Activated CD4-positive, alpha-beta T cell treated with anti-CD3 and anti-CD28 coated beads, Interleukin-2, amount 10 ng/mL, durations not matched to agents 24 days and 14 days (primary cell): Measurements from ENCODE around the gene DIRAS2. TPM values are rescaled to one million over a fixed set of nuclear protein-coding genes. Genes with fewer than 3 reads are reported as not detected.
A peak's percentile ranks its signal among the peaks of the same experiment; 100 is the strongest.
"Not testable (repeated sequence)": the region's sequence is repeated elsewhere in the genome, so short reads cannot be mapped to it uniquely, and the experiment has no call there.

Source experiments
- DNase-seq: peaks from one replicate; pipeline ENCODE4 v3.0.0; 2022
- H3K27ac Mint-ChIP-seq: one replicate; pipeline ENCODE4 v1.8.0; 2022; ENCODE audit warnings: mild to moderate bottlenecking, mixed read lengths
- H3K27me3 Mint-ChIP-seq: one replicate; pipeline ENCODE4 v1.8.0; 2022; ENCODE audit warnings: mixed read lengths
- H3K36me3 Mint-ChIP-seq: one replicate; pipeline ENCODE4 v1.8.0; 2022; ENCODE audit warnings: low read depth, mild to moderate bottlenecking, mixed read lengths
- H3K4me1 Mint-ChIP-seq: one replicate; pipeline ENCODE4 v1.8.0; 2021; ENCODE audit warnings: mixed read lengths
- H3K4me3 Mint-ChIP-seq: one replicate; pipeline ENCODE4 v1.8.0; 2022; ENCODE audit warnings: mild to moderate bottlenecking, moderate library complexity, mixed read lengths
- H3K9me3 Mint-ChIP-seq: one replicate; pipeline ENCODE4 v1.8.0; 2021; ENCODE audit warnings: mixed read lengths
- intact Hi-C: fragments of 100-400 bp; cut with micrococcal nuclease; formaldehyde crosslinking; loops from one replicate; pipeline ENCODE4 v1.15.1; 2023
- total RNA-seq: library from RNA; stranded (reverse); gene quantifications from 2 replicates; pipeline ENCODE4 v1.2.3, GENCODE V29; 2022

The DIRAS2 gene
- not detected in 2 replicates for total RNA-seq

DNA sequence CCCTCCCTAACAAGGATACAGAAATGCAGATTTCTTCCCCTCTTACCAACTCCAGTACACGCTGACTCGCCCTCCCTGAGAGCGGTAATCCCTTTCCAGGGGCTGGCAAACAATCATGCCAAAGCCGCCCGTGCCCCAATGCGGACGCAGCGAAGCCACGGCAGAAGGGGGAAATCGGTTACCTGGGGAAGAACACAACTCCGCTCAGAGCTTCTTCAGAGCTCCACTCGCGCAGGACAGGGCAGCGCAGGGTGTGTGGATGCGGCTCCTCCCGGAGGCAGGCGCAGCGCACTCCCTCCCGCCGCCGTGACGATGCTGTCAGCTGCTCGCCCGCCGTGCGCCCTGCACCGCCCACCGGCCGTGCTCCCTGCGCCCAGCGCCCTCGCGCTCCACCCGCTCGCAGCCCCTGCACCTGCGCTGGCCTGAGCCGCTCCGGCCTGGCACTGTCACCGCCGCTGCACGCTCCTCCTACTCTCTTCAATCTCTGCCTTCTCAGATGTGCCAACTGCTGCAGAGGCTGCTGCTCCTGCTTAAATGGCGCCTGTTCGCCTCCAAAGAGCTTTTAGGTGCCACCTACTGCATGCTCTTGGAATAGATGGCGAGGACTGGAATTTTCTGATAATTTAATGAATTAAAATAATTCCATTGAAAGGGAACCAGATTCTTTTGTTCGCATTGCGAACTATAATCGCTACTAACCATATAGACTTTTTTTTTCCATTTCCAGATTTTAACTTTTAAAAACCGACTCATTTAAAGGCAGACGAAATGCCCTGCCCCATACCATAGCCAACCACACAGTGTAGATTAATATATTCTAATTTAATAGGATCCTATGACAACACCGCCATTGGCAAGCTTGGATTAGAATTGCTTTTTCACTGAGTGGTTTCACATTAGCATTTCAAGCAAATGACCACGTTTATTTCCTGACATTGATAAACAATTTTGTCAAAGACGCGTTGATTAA is at the start of gene DIRAS2:
Gene DIRAS2, minus strand, starts transcription at position 255 of the 970 bp plus-strand sequence. CDS start 28,997 bp downstream, outside the sequence.
- intact Hi-C loops, result no loop called here
- DNase-seq, result no peak
- H3K9me3 Mint-ChIP-seq, result no peaks in the 10 kb centered on the region
- peak within 1 kb of the TSS; percentile 37 for H3K4me3 Mint-ChIP-seq
- H3K27ac Mint-ChIP-seq, result no peak within 1 kb of the TSS
- H3K36me3 Mint-ChIP-seq, result no peaks in the 10 kb centered on the region
- H3K4me1 Mint-ChIP-seq, result peaks cover 2% of the 10 kb centered on the region
- H3K27me3 Mint-ChIP-seq, result peaks cover 63% of the 10 kb centered on the region

DNA sequence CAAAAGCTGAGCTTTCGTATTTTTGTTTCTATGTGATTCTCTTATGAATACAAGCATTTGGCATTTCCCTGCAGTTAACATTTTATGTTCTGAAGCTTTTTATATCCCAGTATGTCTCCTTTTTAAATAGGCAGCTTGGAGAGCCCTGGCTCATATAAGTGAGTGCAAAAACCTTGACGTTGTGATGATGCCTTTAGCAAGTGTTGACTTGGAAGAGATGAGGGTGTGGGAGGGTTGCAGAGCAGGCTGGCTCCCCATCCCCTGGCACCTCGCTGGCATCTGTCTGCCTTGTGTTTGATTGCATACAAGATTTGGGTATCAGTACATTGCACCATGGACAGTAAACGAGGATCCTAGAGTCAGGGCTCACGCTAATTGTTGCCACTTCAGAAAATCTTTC is 42.1 kb upstream of the DIRAS2 start:
- intact Hi-C loops, result no loop called here
- DNase-seq, result no peak
- Mint-ChIP-seq H3K4me3 (no peak overlapping the region), H3K36me3 (no peaks in the 10 kb centered on the region), H3K27ac (no peak overlapping the region), H3K4me1 (no peaks in the 10 kb centered on the region), H3K27me3 (peaks cover 1% of the 10 kb centered on the region), H3K9me3 (no peaks in the 10 kb centered on the region)

DNA sequence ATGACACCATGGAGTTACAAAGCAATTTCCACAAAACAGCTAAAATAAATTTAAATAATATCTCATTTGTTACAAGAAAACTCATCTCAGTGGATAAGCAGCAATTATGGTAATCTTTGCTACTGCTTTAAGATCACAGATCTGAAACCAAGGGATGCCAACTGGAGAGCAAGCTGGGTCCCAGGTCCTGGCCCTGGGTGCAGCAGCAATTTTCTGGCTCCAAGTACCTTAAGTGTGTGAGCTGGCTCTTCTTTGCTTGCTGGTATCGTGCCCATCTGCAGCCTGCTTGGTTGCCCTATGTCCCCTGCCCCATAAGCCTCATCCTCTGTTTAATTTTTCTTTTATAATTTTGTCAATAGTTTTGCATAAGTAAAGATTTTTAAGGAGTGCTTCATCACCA is 41.5 kb upstream of the DIRAS2 start:
- intact Hi-C loops, result no loop called here
- DNase-seq, result no peak
- H3K9me3 Mint-ChIP-seq, result no peaks in the 10 kb centered on the region

GRCh38 chr9:90680534-90680933 is 37.9 kb upstream of the DIRAS2 start:
- Mint-ChIP-seq H3K36me3 (no peaks in the 10 kb centered on the region), H3K4me3 (no peak overlapping the region), H3K4me1 (no peaks in the 10 kb centered on the region), H3K9me3 (no peaks in the 10 kb centered on the region), H3K27me3 (peaks cover 1% of the 10 kb centered on the region), H3K27ac (no peak overlapping the region)
- intact Hi-C loops, result no loop called here
- no peak for DNase-seq

More for the DNA sequence above, 41.5 kb upstream of the DIRAS2 start:
- Mint-ChIP-seq H3K4me1 (no peaks in the 10 kb centered on the region), H3K4me3 (no peak overlapping the region), H3K27ac (no peak overlapping the region), H3K27me3 (peaks cover 1% of the 10 kb centered on the region), H3K36me3 (no peaks in the 10 kb centered on the region)

DNA sequence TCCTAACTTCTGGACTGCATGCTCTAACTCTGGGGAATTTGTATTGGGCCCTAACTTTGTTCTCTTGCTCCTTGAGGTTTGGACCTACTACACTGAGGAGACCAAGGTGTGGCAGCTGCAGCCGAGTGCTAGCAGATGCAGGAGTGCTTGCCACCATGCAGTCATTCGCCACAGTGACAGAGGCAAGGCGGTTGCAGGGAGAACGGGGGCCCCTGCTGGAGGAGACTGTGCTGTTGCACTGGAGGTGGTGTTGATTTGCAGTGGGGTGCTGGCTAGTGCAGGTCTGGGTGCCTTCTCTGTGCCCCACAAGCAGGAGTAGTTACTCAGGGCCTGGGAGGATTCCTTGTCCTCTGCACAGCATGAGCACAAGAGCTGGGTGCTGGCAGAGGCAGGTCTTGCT is 22.4 kb upstream of the DIRAS2 start:
- Mint-ChIP-seq H3K27ac (no peak overlapping the region), H3K36me3 (no peaks in the 10 kb centered on the region), H3K4me1 (no peaks in the 10 kb centered on the region), H3K4me3 (no peak overlapping the region), H3K27me3 (peaks cover 19% of the 10 kb centered on the region), H3K9me3 (no peaks in the 10 kb centered on the region)
- intact Hi-C loops, result no loop called here
- DNase-seq, result no peak

GRCh38 chr9:90659650-90660364 is 17.2 kb upstream of the DIRAS2 start:
- Mint-ChIP-seq H3K36me3 (no peaks in the 10 kb centered on the region), H3K9me3 (no peaks in the 10 kb centered on the region)

DNA sequence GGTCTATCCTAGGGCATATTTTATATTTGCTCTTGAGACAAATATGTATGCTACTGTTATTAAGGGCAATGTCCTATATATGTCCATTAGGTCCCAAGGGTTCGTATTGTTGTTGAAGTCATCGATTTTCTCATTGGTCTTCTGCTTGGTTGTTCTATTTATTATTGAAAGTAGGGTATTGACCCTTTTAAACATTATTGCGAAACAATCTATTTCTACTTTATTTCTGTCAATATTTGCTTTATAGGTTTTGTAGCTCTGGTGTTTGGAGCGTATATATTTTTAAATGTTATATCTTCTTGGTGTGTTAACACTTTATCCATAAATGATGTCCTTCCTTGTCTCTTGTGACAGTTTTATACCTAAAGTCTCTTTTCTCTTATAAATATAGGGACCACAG is 16.2 kb upstream of the DIRAS2 start:
- Mint-ChIP-seq H3K27ac (no peak overlapping the region), H3K27me3 (peaks cover 24% of the 10 kb centered on the region), H3K9me3 (no peaks in the 10 kb centered on the region), H3K36me3 (no peaks in the 10 kb centered on the region), H3K4me3 (no peak overlapping the region), H3K4me1 (no peaks in the 10 kb centered on the region)
- intact Hi-C loops, result no loop called here
- no peak for DNase-seq

More at GRCh38 chr9:90659650-90660364, 17.2 kb upstream of the DIRAS2 start:
- intact Hi-C loops, result no loop called here
- peaks cover 21% of the 10 kb centered on the region for H3K27me3 Mint-ChIP-seq
- H3K27ac Mint-ChIP-seq, result no peak overlapping the region
- no peak for DNase-seq
- no peaks in the 10 kb centered on the region for H3K4me1 Mint-ChIP-seq
- no peak overlapping the region for H3K4me3 Mint-ChIP-seq

DNA sequence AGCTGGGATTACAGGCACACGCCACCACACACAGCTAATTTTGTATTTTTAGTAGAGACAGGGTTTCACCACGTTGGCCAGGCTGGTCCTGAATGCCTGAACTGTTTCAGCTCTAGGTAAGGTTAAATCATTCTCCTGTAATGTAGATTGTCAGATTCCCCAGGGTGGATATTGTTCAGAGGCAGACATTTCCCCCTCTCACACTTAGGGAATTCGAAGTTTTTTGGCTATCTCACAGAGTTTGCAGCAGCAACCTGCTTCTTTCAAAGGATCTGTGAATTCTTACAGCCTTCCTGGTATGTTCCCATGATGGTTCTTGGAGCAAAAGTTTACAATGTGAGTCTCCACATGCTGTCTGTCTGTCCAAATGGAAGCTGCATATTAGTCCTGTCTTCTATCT is 15.6 kb upstream of the DIRAS2 start:
- no peaks in the 10 kb centered on the region for H3K9me3 Mint-ChIP-seq
- intact Hi-C loops, result no loop called here
- no peaks in the 10 kb centered on the region for H3K4me1 Mint-ChIP-seq
- H3K36me3 Mint-ChIP-seq, result no peaks in the 10 kb centered on the region
- H3K4me3 Mint-ChIP-seq, result no peak overlapping the region
- no peak overlapping the region for H3K27ac Mint-ChIP-seq
- H3K27me3 Mint-ChIP-seq, result peaks cover 19% of the 10 kb centered on the region
- no peak for DNase-seq

- H3K4me3 Mint-ChIP-seq, H3K4me1 Mint-ChIP-seq, H3K9me3 Mint-ChIP-seq, intact Hi-C loops, H3K27ac Mint-ChIP-seq, DNase-seq, H3K36me3 Mint-ChIP-seq: not testable (repeated sequence)
- peaks cover 12% of the 10 kb centered on the region for H3K27me3 Mint-ChIP-seq
Observed at GRCh38 chr9:90656876-90657275, 14.3 kb upstream of the DIRAS2 start.

DNA sequence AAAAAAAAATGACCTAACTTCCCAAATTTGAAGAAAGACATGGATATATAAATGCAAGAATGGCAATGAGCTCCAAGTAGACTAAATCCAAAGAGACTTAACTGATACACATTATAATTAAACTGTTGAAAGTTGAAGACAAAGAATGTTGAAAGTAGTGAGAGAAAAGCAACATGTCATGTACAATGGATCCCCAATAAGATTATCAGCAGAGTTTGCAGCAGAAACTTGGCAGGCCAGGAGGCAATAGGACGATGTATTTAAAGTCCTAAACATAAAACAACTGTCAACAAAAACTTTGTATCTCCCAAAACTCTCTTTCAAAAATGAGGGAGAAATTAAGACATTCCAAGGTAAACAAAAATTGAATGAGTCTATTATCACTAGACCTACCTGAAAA is 8.6 kb upstream of the DIRAS2 start:
- no peak for DNase-seq
- H3K4me1 Mint-ChIP-seq, result no peaks in the 10 kb centered on the region
- no peaks in the 10 kb centered on the region for H3K36me3 Mint-ChIP-seq
- H3K27ac Mint-ChIP-seq, result no peak overlapping the region
- H3K9me3 Mint-ChIP-seq, result peaks cover 9% of the 10 kb centered on the region
- H3K4me3 Mint-ChIP-seq, result no peak overlapping the region
- peaks cover 16% of the 10 kb centered on the region for H3K27me3 Mint-ChIP-seq
- intact Hi-C loops, result no loop called here

GRCh38 chr9:90647843-90648242 is 5.2 kb upstream of the DIRAS2 start:
- no peaks in the 10 kb centered on the region for H3K36me3 Mint-ChIP-seq
- DNase-seq, result no peak
- H3K27ac Mint-ChIP-seq, result no peak overlapping the region
- intact Hi-C loops, result no loop called here
- no peak overlapping the region for H3K4me3 Mint-ChIP-seq
- H3K4me1 Mint-ChIP-seq, result peaks cover 1% of the 10 kb centered on the region
- peaks cover 9% of the 10 kb centered on the region for H3K9me3 Mint-ChIP-seq
- H3K27me3 Mint-ChIP-seq, result peaks cover 37% of the 10 kb centered on the region

DNA sequence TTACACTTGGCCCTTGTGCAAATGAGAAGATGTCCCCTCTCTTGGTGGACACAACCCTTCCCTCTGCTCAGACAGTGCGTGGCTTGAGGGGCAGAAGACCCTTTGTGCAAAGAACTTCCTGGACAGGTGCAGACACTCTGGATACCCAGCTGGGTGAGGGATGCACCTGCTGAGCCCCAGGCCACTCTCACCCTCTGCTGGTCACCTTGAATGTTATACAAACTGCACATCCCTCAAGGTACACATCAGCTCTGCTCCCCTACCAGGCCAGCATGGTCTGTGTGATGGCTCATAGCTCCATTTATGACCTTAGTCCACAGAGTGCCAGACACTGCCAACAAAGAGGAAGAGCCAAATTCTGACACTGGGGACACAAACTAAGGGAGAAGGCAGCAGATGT is 3.1 kb upstream of the DIRAS2 start:
- H3K27me3 Mint-ChIP-seq, result peaks cover 54% of the 10 kb centered on the region
- peaks cover 2% of the 10 kb centered on the region for H3K4me1 Mint-ChIP-seq
- no peak overlapping the region for H3K4me3 Mint-ChIP-seq
- DNase-seq, result no peak
- no peaks in the 10 kb centered on the region for H3K36me3 Mint-ChIP-seq
- H3K9me3 Mint-ChIP-seq, result peaks cover 7% of the 10 kb centered on the region
- H3K27ac Mint-ChIP-seq, result no peak overlapping the region
- intact Hi-C loops, result no loop called here

GRCh38 chr9:90641884-90642487 is 638 bp downstream of the DIRAS2 start:
- Mint-ChIP-seq H3K4me3 (no peak overlapping the region), H3K27ac (no peak overlapping the region), H3K36me3 (no peaks in the 10 kb centered on the region), H3K27me3 (peaks cover 58% of the 10 kb centered on the region), H3K4me1 (peaks cover 2% of the 10 kb centered on the region), H3K9me3 (no peaks in the 10 kb centered on the region)
- DNase-seq, result no peak
- intact Hi-C loops, result no loop called here

- H3K27me3 Mint-ChIP-seq, result peaks cover 55% of the 10 kb centered on the region
- H3K9me3 Mint-ChIP-seq, result no peaks in the 10 kb centered on the region
- no peaks in the 10 kb centered on the region for H3K36me3 Mint-ChIP-seq
- H3K27ac Mint-ChIP-seq, result no peak overlapping the region
- no peak overlapping the region for H3K4me3 Mint-ChIP-seq
- H3K4me1 Mint-ChIP-seq, result peaks cover 2% of the 10 kb centered on the region
- DNase-seq, result no peak
- intact Hi-C loops, result no loop called here
Observed at GRCh38 chr9:90641086-90641485, 1.5 kb downstream of the DIRAS2 start.
